ENCODE data around the gene PRXL2A.
"Not testable (repeated sequence)": the region's sequence is repeated elsewhere in the genome, so short reads cannot be mapped to it uniquely, and the experiment has no call there.

The PRXL2A gene

DNA sequence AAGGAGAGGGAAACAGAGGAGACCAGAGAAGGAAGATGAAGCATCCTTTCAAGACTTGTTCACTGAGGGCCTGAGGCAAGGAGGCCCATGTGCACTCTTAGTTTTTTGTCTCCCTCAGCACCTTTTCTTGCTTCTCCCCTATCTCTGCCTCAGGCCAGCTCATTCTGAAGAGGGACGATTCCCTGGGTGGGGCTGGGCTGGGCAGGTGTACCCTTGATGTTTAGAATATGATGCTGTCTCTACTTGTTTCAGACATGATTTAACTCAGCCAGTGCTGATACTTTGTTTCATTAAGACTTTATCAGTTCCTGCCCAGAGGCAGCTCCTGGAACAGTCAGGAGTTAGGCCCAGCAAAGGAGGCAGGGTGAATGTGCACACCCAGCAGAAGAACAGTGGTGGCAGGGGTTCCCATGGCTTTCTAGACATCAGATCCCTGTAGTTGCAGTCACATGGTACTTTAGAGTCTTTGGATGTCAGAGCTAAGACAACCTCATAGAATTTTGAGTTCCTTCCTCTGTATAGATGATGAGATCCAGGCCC, 3.4 kb downstream of the PRXL2A start:
- DNase-seq (ENCODE audit: low read depth): no peak

GRCh38 chr10:80412486-80412885, 4.1 kb downstream of the PRXL2A start:
- DNase-seq (ENCODE audit: low read depth): no peak

DNA sequence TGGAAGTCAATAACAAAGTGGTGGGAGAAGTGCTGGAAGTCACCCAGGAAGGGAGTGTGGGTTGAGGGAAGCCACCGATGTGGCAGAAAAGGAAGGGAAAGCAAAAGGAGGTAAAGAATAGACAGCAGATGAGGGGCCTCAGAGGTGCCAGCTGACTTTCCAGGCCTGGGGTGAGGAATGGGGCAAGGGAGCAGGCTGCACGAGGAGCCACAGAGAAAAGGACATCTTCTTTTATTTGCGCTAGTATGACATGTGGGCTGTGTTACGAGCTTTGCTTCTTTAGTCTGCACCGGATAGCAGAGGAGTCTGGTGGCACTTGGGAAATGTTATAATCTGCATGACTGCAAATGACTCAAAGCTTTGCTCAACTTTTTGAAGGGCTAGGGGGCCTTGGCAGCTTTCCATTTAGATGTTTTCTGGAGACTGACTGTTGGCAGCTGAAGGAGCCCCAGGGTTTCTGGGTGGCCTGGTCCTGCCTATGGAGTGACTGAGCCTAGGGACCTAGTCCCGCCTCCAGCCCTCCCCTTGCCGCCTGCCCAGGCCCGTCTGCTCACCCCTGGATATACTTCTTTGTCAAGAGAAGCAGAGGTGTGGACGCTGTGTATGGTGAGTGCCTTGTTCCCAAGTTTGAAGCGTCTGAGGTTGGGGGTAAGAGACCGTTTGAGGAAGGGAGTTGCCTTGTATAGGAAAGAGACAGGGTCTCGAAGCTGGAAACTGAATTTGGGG, 5.1 kb downstream of the PRXL2A start:
- no peak for DNase-seq (ENCODE audit: low read depth)

- DNase-seq (ENCODE audit: low read depth): no peak
These were observed 6.0 kb downstream of the PRXL2A start for GRCh38 chr10:80414142-80414895.

- DNase-seq (ENCODE audit: low read depth): no peak
These were observed 7.6 kb downstream of the PRXL2A start for GRCh38 chr10:80415734-80416478.

DNA sequence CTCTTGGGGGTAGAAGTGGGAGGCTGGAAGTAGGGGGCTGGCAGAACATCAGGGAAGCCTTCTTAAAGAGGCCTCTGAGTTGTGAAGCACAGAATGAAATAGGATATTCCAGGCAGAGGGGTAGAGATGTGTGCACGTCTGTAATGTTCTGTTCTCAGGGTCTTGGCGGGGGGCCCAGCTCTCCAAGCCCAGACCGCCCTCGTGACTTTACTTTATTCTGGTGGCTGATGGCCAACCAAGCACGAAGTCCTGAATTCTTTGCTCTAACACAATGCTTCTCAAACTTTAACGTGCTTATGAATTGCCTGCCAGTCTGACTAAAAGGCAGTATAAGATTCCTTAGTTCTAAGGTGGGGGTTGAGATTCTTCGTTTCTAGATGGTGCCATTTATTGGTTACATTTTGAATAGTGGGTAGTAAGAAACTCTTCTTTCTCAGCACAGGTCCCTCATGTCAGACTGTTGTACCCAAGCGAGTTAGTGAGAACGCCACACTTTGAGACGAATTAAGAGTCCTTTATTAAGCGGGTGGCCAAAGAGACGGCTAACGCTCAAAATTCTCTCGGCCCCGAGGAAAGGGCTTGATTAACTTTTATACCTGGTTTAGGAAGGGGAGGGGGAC, 8.2 kb downstream of the PRXL2A start:
- DNase-seq (ENCODE audit: low read depth): no peak

DNA sequence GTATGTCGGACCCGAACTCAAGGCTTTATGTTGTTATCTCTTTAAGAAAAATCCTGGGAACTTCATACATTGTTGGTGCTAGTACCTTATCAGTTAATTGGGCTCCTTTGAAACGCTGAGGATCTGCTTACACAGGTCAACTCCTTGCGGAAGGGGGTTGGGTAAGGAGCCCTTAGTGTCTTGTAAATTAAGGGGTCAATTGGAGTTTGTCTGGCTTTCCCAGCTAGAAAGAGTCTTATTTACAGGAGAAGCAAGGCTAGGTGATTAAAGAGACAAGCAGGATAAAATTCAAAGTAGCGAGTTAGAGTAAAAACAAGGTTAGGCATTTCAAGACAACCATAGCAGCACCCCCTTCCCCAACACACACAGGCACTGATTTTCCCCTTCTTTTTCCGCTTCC, 8.9 kb downstream of the PRXL2A start:
- not testable (repeated sequence) for DNase-seq (ENCODE audit: low read depth)

DNA sequence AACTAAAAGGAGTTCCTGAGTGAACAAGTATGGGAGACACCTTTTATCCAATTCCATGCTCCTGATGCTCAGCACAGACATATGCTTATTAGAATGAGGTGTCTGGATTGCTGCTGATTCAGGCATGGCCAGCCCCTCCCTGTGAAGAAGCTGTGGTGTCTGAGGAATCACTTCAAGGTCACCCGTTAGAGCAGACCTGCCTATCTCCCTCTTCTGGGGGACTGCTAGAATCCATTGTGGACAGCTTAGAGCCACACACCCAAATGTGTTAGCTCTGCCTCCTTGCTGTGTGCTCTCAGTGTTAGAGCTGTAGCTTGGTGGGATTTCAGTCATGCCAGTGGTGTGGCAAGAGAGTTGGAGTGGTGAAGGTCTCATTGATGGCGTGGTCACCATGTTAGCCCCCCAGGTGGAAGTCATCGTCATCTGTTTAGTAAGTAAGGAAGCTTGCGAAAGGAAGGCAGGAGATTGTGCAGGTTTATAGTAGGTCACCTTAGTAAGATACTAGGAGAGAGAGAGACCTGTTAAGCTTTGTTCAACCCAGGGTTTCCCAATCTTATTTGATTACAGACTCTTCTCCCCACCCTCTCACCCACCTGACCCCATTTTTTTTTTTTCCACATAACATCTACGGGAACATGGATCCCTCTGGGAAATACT, 12.8 kb downstream of the PRXL2A start:
- DNase-seq (ENCODE audit: low read depth): no peak

- DNase-seq (ENCODE audit: low read depth): no peak
These were observed 13.6 kb downstream of the PRXL2A start for GRCh38 chr10:80421707-80422536.

DNA sequence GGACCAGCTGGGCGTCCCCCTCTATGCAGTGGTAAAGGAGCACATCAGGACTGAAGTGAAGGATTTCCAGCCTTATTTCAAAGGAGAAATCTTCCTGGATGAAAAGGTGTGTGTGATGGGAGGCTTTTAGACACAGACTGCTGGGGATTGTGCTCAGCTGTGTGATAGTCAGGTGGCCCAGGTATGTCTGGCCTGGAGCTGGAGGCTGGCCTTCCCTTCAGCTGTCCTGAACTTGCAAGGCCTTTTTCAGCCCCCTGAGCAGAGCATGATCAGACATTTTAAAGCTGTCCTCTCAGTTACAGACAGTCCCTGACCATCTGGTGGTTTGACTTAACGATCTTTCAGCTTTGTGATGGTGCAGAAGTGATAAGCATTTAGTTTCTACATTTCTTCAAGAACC, 17.6 kb downstream of the PRXL2A start:
- no peak for DNase-seq (ENCODE audit: low read depth)

DNA sequence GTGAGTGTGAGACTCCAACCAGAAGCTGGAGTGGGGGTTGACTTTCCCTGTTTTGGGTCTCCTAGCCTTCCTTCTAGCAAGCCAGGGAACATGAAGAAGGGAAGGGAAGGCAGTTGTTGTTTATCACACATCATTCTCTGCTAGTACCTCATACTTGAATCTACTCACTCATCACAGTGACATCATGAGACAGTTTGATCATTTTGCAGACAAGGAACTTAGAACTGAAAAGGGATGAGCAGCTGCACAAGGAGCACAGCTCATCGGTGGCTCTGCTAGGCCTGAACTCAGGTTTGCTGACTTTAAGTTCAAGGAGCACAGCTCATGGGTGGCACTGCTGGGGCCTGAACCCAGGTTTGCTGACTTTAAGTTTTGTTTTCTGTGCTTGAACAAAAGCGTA, 19.2 kb downstream of the PRXL2A start:
- DNase-seq (ENCODE audit: low read depth): no peak

GRCh38 chr10:80429521-80429973, 21.2 kb downstream of the PRXL2A start:
- DNase-seq (ENCODE audit: low read depth): no peak

- DNase-seq (ENCODE audit: low read depth): no peak
These were observed 24.8 kb downstream of the PRXL2A start for GRCh38 chr10:80433134-80433533.

- DNase-seq (ENCODE audit: low read depth): no peak
These were observed 28.2 kb downstream of the PRXL2A start for GRCh38 chr10:80436446-80437098.

GRCh38 chr10:80437227-80437626, 28.9 kb downstream of the PRXL2A start:
- DNase-seq (ENCODE audit: low read depth): no peak

DNA sequence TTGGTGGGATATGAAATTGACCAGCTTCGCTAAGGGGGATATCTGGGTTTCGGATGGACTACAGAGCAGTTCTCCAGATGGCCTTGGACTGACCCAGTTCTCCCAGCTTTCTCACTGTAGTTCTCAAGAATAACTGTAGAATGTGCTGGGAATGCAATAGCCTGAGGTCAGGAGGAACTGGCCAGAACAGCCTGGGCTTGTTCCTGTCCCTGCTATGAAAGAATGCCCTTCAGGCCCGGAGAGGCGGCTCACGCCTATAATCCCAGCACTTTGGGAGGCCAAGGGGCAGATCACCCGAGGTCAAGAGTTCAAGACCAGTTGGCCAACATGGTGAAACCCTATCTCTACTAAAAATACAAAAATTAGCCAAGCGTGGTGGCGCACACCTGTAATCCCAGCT, 33.5 kb downstream of the PRXL2A start:
- DNase-seq (ENCODE audit: low read depth): no peak

GRCh38 chr10:80442879-80443278, 34.5 kb downstream of the PRXL2A start:
- no peak for DNase-seq (ENCODE audit: low read depth)

GRCh38 chr10:80443531-80443974, 35.2 kb downstream of the PRXL2A start:
- no peak for DNase-seq (ENCODE audit: low read depth)

DNA sequence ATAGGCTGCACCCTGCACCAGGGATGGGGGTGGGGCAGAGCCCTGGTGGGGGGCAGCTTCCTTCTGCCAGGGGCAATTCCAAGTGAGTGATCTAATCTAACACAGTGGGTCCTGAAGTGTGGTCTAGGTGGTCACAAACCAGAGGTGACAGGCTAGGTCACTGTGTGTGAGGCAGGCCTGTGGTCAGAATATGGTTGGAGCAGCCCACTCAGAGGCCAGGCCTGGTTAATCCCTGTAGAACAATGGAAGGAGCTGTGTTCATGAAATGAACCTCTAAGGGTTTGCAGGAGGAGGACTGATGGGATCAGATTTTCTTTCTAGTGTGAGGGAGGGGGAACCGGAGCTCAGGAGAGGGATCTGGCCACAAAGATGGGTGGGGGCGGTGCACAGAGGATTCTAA, 35.8 kb downstream of the PRXL2A start:
- no peak for DNase-seq (ENCODE audit: low read depth)

All from activated T-cell treated with anti-CD3 and anti-CD28 coated beads for 1 hour (primary cell).